Activated T-cell treated with anti-CD3 and anti-CD28 coated beads, Interleukin-2, amount 50 U/mL, for 1 hour (primary cell): ENCODE measurements around the gene PPP1R8.
"Not testable (repeated sequence)": the region's sequence is repeated elsewhere in the genome, so short reads cannot be mapped to it uniquely, and the experiment has no call there.

Experiments used
- DNase-seq: peaks from one replicate; pipeline ENCODE4 v3.0.0-alpha.2; 2020

PPP1R8 gene

DNA sequence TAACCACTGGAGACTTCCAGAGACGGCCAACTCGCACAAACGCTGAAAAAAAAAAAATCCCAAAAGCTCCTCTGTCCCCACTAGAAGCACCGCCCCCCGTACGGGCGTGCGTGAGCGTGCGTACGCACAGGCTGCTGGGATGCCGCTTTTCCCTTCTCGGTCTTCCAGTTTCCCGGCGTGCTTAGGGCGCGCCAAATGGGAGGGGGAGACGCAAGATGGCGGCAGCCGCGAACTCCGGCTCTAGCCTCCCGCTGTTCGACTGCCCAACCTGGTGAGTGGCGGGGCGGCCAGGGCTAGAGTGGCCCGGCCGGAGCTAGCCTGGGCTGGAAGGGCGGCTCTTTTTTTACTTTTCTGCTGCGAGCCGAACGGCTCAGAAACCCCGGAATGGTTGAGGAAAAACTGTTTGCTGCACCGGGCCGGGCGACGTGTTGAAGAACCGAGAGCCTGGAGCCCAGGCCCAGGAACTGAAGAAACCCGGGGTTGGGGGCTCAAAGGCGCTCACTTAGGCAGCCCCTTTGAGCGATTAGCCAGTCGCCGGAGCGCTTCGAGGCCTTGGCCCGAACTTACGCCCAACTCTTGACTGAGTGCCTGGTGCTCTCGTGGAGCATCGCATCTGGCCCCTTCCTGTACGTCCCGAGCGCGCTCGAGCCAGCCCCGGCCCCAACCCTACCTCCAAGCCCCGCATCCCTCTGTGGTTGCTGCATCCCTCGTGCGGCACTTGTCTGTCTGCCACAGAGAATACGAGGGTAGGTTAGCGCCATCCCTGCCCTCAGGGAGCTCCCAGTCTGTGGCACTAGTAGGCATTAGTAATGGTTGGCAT is at the start of gene PPP1R8:
Gene PPP1R8 (plus strand): TSS at position 162 of the 820 bp plus-strand sequence. CDS start 54 bp downstream, at position 216.
- DNase-seq, result peak; percentile 87

DNA sequence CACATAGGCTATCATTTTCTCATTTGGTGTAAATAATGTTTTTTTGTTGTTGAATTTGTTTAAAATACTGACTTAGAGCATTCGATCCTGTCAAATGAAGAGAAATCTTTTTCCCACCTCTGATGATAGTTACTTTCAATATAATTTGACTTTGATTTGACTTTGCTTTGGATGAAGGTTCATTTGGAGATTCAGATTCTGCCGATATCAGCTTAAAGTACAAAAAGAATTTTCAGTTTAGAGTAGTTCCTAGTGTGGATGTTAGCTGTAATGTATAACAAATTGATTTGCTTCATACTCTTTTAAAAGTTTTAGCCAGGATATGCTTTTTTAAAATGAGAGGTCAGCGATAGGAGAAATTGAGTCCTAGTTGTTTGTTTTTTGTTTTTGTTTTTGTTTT is 47.6 kb upstream of the PPP1R8 start:
- no peak for DNase-seq

DNA sequence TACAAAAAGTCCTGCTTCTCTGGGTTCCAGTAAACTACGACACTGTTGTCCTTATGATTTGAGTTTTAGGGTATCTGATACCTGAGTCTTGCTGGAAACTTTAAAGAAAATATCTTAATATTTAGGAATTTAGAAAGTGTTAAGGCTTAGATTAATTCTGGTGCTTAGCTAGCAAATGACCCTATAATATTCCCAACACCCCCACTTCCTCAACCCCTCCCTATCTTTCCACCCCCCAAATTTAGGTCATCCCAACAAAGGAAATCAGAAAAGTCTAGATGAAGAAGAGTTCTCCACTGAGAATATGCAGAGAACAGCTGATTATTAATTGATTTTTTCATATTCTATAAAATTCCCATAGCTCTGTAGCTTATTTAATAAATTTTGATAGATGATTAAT is 45.9 kb upstream of the PPP1R8 start:
- DNase-seq, result no peak

DNA sequence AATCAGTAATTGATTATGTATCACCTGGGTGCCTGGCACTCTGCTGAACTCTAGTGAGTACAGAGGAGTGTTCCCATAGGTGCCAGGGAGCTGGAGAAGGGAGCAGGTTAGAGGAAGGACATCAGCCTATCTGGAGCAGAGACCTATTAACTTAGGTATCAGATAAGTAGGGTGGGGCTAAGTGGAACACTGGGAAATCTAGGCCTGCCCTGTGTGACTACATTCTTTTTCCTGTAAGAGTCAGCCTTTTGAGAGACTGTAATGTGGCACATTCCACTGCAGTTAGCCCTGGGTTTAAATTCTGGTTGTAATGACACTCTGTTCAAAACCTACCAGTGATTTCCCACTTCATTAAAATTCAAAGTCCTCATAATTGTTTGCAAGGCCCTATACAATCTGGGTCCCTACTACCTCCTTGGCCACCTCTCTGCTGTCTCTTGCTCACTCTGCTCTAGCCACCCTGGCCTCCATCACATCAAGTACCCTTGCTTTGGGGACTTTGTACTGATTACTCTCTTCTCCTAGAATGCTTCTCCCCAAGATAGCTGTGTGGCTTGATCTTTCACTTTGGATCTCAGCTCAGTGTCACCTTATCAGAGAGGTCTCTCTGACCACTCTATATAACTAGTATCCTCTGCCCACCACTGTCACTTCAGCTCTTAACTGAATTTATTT is 44.7 kb upstream of the PPP1R8 start:
- DNase-seq, result no peak

DNA sequence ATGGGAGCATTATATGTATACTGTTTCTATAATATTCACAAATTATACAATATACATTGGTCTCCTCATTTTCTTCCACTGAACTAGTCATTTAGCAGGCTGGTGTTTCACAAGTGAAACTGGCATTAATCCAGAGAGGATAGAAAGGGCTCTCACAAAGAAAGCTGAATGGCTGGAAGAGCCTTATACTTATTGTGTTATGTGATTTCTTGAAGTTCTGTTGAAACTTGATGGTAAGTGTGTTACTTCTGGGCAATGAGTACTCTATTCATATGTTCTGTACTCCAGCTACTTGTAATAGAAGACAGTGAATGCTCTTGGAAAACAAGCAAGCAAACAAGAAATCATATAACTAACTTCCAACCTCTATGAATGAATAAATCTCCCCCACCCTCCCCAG is 42.7 kb upstream of the PPP1R8 start:
- no peak for DNase-seq

DNA sequence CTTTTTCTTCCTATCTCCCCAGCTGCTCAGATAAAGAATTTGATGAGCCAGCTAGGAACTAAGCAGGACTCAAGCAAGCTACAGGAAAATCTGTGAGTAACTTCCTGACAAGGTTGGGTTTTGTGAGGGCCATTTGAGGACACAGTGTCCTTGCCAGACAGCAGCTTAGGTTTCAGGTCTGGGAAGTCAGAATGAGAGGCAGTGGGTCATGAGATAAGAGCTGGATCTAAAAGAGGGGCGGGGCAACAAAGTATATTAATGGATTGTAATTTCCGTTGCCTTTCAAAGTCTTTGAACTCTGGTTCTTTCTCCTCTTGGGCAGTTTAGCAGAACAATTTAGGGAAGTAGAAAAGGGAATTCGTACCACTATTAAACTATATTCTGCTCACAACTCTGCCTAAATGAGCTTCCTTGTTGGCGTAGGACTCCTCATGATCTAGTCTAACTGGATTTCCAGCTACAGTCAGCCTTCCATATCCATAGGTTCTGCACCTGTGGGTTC is 41.0 kb upstream of the PPP1R8 start:
- no peak for DNase-seq

DNA sequence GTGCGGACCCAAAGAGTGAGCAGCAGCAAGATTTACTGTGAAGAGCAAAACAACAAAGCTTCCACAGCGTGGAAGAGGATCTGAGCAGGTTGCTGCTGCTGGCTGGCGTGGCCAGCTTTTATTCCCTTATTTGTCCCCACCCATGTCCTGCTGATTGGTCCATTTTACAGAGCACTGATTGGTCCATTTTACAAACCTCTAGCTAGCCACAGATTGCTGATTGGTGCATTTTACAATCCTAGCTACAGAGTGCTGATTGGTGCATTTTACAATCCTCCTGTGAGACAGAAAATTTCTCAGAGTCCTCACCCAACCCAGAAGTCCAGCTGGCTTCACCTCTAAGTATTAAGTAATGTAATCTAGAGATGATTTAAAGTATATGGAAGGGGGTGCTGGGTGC is 40.3 kb upstream of the PPP1R8 start:
- not testable (repeated sequence) for DNase-seq

DNA sequence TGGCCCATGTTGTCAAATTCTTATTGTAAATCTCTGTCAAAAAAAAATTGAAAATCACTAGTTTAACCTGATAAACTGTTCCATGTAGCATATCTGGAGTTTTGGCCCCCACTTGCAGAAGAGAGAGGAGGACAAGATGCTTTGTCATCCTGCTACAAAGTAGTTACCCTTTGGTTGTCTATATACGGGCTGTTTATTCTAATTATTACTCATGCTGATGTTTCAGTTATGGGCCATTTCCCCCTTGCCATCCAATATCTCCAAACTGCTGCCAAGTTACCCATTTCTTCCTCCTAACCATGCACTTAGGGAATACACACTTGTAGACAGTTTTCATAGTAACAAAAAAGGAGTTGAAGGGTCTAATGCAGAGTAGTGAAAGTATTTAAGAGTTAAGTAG is 35.0 kb upstream of the PPP1R8 start:
- no peak for DNase-seq

DNA sequence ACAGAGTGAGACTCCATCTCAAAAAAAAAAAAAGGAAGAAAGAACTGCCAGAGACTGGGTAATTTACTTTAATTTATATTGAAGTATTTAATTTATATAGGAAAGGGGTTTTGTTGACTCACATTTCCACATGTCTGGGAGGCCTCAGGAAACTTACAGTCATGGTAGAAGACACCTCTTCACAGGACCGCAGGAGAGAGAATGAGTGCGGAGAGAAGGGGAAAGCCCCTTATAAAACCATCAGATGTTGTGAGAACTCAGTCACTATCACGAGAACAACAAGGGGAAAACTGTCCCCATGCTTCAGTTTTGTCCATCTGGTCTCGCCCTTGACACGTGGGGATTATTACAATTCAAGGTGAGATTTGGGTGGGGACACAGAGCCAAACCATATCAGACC is 25.8 kb upstream of the PPP1R8 start:
- DNase-seq, result no peak

DNA sequence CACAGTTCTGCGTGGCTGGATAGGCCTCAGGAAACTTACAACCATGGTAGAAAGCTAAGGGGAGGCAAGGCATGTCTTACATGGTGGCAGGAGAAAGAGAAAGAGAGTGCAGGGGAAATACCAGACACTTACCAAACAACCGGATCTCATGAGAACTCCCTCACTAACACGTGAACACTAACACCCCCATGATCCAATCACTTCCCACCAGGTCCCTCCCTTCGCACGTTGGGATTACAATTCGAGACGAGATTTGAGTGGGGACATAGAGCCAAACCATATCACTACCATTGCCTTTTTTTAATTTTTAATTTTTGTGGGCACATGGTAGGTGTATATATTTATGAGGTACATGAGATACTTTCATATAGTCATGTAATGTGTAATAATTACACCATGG is 23.8 kb upstream of the PPP1R8 start:
- no peak for DNase-seq

DNA sequence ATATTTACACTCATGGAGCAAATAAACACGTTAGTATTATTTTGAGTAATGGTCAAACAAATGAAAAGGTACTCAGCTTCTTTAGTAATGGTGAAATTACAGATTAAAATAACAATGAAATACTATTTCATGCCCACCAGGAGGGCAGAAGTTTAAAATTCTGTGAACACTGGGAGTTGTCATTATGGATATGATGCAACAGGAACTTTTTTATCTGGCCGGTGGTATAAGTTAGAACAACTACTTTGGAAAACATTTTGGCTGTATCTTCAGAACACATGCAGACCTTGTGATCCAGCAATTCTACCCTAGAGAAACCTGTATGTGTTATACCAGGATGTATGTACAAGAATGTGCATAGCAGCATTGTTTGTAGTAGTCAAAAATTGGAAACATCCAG is 23.2 kb upstream of the PPP1R8 start:
- no peak for DNase-seq

DNA sequence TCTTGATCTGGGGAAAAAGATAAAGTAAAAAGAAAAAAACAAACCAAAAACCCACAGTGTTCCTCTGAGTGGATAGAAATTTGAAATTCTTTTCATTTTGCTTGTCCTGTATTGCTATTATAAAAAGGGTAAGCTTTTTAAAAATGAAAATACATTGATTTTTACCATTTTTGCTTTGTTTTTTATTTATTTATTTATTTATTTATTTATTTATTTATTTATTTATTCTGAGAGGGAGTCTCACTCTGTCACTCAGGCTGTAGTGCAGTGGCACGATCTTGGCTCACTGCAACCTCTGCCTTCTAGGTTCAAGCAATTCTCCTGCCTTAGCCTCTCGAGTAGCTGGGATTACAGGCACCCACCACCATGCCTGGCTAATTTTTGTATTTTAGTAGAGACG is 22.5 kb upstream of the PPP1R8 start:
- DNase-seq, result not testable (repeated sequence)

DNA sequence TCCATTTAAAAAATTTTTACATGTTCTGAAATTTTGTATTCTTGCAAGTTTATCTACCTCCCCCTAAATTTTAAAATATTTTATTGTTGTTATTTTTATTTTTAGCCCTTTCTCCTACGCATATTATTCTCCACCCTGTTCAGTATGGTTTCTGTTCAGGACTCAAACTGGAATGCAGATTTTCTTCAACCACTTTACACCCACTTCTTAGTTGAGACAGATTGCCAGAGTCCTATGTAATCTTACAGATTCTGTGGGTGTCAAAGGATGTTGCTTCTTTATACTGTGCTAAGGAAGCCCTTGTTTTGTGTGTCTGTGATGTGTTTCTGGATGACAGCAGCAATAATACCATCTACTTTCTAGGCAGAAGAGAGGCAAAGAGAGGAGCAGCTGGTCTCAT is 20.7 kb upstream of the PPP1R8 start:
- DNase-seq, result no peak

DNA sequence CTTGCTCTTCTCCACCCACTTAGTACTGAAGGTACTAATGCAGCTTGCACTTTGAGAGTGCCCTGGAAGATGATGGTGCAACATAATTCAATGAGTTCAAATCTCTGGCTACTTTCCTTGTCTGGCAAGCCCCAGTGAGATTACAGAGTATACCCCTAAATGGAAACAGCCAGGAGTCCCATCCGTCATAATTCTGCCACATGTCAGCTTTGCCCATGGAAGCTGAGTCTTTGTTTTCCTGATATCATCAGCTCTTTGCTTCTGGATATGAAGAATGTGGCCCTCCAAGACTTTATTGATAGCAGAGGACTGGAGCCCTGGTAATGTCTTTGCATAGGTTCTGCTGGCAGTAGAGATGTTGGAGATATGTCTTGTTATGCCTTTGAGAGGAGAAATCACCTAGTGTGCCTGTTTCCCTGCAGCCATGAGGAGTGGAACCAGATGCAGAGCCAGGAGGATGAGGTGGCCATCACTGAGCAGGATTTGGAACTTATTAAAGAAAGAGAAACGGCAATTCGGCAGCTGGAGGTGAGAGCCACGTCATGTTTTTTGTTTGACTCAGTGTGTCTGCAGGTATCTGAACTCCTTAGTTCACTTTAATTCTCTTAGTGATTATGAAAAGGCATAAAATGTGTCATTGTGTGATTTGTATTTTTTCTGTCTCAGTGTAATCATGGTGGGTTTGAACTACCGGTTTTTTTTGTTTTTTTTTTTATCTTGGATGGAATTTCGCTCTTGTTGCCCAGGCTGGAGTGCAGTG is 18.7 kb upstream of the PPP1R8 start:
- DNase-seq, result no peak

DNA sequence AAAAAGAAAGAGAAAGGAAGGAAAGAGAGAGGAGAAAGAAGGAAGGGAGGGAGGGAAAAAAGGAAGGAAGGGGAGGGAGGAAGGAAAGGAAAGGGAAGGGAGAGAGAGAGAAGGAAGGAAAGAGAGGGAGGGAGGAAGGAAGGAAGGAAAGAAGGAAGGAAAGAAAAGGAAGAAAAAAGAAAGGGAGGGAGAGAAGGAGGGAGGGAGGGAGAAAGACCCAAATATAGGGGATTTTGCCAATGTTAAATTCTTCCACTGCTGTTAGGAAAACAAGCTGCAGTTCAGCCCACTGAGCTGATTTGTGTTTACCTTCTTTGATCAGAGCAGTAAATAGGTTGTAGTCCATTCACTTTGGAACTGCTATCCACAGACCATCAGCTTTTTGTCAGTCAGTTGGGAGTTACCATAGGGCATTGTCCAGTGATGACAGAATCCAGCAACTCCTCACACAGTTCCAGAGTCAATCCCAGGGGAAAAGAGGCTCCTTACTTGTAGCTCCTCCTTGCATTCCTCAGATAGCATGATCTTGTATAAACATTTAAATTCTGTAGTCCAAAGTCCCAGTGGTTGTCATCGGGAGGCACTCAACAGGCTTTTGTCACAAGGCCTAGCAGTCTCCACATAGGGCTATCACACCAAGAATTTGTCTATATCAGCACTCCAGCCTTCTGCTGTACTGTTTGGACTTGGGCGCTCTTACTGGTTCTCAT is 13.5 kb upstream of the PPP1R8 start:
- no peak for DNase-seq

DNA sequence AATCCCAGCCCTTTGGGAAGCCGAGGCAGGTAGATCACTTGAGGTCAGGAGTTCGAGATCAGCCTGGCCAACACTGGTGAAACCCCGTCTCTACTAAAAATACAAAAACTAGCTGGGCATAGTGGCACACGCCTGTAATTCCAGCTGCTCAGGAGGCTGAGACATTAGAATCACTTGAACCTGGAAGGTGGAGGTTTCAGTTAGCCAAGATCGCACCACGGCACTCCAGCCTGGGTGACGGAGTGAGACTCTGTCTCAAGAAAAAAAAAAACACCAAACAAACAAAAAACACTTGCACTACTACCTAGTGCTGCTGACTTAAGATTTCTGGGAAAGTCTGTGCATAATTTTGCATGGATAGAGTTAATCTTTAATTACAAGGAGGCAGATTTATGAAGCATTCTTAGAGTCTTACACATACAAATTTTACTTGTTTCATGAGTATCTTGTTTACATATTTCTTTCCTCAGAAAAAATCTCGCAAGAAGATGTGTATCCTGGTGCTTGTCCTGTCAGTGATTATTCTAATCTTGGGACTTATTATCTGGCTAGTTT is 8.7 kb upstream of the PPP1R8 start:
- DNase-seq, result no peak

DNA sequence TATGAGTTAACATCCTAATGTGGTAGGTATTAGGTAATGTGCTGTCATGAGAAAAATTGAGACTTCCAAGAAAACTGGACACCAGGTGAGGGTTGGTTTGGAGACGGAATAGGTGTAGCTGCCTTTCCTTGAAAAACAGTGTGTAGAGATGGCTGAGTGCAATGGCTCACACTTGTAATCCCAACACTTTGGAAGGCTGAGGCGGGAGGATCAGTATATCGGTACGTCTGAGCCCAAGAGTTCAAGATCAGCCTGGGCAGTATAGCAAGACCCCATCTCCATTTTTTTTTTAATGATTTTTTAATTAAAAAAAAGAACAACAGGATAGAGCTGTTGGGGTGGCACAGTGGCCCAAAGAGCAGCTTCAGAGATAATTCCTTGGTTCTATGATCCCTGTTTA is 6.8 kb upstream of the PPP1R8 start:
- no peak for DNase-seq

DNA sequence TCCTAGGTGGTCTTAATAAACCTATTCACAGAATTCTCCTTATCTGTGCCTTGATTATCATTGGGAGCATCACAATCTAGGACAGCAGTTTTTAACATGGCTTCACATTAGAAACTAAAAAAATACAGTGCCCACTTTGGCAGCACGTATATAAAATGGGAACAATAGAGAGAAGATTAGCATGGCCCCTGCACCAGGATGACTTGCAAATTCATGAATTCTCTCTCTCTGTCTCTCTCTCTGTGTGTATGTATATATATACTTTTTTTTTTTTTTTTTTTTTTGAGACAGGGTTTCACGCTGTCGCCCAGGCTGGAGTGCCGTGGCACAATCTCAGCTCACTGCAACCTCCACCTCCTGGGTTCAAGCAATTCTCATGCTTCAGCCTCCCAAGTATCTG is 6.2 kb upstream of the PPP1R8 start:
- no peak for DNase-seq

DNA sequence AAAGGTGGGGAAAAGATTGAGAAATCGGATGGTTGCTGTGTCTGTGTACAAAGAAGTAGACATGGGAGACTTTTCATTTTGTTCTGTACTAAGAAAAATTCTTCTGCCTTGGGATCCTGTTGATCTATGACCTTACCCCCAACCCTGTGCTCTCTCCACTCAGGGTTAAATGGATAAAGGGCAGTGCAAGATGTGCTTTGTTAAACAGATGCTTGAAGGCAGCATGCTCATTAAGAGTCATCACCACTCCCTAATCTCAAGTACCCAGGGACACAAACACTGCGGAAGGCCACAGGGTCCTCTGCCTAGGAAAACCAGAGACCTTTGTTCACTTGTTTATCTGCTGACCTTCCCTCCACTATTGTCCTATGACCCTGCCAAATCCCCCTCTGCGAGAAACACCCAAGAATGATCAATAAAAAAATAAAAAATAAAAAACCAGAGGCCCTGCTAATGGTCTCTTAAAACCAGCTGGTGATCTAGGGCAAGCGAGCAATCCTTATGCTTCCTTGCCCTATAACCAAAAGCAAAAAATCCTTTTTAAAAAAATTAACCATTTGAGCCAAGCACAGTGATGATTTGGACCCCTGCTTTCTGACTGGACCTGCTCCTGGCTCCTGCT is 1.1 kb upstream of the PPP1R8 start:
- not testable (repeated sequence) for DNase-seq

DNA sequence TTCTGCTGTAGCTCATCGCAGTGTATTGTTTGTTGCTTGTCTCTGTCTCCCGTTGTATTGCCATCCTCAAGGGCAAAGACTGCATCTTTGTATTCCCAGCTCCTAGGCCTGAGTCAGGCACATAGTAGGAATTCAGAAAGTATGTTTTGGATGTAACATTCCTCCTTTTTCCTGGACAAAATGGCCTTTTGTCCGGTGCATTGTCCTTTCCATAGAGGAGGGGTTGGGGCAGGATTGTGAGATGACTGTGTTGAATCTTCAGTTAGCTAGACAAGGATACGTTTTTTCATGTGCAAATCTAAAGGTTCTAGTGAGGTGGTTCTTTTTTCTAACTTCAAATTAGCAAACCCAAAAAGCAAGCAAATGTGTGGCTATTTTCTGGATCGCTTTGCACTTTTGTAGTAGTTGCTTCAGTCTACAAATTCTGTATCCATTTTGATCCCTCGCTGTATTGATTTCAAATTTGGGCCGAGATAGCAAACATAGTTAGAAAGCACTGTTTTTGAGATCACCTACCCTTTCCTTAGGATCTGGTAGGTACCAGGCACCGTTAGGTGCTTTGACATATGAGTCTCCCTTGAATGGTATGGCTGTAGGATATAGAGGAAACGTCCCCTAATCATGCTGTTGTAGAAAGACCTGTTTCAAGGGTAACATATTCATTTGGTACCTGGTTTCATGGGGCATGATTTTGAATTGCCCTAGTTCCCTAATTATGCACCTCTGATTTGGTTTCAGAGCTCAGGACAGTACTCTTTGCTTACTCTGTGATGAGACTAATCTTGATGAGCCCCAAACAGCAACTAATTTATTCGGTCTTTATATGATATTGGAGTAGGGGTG is 1.2 kb downstream of the PPP1R8 start:
- no peak for DNase-seq

DNA sequence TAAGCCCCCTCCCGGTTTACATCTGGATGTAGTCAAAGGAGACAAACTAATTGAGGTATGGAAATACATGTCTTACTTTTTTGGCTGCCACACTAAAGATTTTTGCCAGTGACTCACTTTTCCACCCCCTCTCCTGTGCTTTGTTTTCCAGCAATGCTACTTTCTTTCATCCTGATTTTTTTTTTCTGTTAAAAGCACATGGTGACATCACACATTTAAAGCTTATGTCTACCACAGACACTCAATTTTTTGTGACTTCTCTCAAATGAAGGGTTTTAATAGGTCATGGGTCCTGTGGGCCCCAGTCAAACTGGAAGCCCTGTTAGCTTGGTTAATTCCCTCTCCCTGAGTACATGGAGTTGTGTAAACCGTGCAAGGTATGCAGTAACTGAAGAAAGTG is 2.2 kb downstream of the PPP1R8 start:
- no peak for DNase-seq
